HL-60 (cell line): ENCODE results near the gene LZTFL1.

Experiments
- CTCF ChIP-seq: IDR thresholded peaks from one replicate; pipeline ENCODE4 v1.5.1; 2011; ENCODE audit warnings: low read length, control low read depth, inconsistent platforms; ENCODE audit not compliant: insufficient read depth
- GABPA ChIP-seq: IDR thresholded peaks from 2 replicates; pipeline ENCODE4 v1.6.1; 2012; ENCODE audit warnings: low read depth
- POLR2AphosphoS5 ChIP-seq: IDR thresholded peaks from 2 replicates; pipeline ENCODE4 v1.6.1; 2012; ENCODE audit warnings: low read depth
- SPI1 ChIP-seq: IDR thresholded peaks from 2 replicates; pipeline ENCODE4 v1.6.1; 2012; ENCODE audit warnings: low read depth, mild to moderate bottlenecking, borderline replicate concordance
- TF ChIP-seq, protein P1 (sequence below): IDR thresholded peaks from 2 replicates; pipeline ENCODE4 v1.6.1; 2012; ENCODE audit warnings: low read depth; ENCODE audit not compliant: insufficient replicate concordance

DNA sequence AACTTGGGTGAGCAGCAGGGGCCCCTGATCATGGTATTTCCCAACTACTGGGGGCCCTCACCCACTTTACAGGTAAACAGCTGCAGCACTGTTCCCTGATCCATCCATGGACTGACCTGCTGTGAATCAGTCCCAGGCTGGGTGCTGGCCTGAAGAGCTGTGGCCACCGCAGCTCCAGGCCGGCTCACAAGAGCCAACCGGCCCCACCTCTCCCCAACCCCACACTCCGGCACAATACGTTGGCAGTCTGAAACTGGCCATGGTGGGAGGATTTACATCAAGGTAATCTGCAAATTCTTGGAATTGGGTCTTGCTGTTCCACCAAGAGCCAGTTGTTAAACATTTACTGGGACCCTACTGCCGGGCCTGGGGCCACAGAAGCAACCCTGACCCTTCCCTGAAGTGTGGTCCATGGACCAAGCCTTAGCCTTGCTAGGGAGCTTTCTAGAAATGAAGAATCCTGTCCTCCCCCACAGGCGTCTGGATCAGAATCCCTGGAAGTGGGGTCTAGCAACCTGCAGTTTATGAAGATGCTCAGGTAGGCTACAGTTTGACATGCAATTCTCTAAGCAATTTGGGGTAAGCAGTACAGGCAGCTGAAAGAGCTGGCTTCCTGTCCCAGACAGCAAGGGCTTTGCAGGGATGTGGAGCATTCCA is 49.3 kb downstream of the LZTFL1 start:
- TF ChIP-seq CTCF (no peak), POLR2AphosphoS5 (no peak), GABPA (no peak), SPI1 (no peak)
- TF ChIP-seq, protein P1, sequence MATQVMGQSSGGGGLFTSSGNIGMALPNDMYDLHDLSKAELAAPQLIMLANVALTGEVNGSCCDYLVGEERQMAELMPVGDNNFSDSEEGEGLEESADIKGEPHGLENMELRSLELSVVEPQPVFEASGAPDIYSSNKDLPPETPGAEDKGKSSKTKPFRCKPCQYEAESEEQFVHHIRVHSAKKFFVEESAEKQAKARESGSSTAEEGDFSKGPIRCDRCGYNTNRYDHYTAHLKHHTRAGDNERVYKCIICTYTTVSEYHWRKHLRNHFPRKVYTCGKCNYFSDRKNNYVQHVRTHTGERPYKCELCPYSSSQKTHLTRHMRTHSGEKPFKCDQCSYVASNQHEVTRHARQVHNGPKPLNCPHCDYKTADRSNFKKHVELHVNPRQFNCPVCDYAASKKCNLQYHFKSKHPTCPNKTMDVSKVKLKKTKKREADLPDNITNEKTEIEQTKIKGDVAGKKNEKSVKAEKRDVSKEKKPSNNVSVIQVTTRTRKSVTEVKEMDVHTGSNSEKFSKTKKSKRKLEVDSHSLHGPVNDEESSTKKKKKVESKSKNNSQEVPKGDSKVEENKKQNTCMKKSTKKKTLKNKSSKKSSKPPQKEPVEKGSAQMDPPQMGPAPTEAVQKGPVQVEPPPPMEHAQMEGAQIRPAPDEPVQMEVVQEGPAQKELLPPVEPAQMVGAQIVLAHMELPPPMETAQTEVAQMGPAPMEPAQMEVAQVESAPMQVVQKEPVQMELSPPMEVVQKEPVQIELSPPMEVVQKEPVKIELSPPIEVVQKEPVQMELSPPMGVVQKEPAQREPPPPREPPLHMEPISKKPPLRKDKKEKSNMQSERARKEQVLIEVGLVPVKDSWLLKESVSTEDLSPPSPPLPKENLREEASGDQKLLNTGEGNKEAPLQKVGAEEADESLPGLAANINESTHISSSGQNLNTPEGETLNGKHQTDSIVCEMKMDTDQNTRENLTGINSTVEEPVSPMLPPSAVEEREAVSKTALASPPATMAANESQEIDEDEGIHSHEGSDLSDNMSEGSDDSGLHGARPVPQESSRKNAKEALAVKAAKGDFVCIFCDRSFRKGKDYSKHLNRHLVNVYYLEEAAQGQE, result no peak
